ENCODE results near the gene MYNN.

MYNN gene

DNA sequence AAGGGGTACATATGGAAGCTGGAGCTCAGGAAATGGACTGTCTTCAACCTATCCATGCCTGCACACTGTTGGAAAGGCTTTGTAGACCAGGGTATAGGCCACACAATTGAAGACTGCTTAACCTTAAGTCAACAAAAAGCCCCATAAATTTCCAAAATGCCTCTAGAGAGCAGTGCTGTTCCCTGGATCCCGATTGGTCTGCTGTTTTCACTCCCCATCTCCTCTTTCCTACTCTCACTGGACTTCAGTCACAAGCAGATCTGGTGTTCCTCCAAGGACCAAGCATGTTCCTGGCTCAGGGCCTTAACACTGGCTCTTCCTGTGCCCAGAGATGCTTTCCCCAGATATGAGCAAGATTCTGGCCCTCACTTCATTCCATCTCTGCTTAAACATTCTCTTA is 62.3 kb downstream of the MYNN start:
- CTCF ChIA-PET: interaction anchor here (1.1 to 1.8 kb wide), 3 partner anchors 9 to 30 kb away, joined by 3 to 6 read pairs (median 6); no protein-coding TSS in a partner anchor
- TF ChIP-seq CTCF (IDR thresholded peaks at IDR 0.05; ENCODE audit: insufficient read depth, low read length, missing control alignments): no peak
- POLR2A ChIA-PET: interaction anchor here (0.5 kb wide), 1 partner anchor 15 kb away, joined by 3 read pairs; no protein-coding TSS in a partner anchor
- H3K4me3 ChIP-seq (ENCODE audit: low read depth, low read length): no peak overlapping the region
- no peak for DNase-seq (ENCODE audit: low read depth, low spot score)

GRCh38 chr3:169836078-169836941 is 63.1 kb downstream of the MYNN start:
- H3K4me3 ChIP-seq (ENCODE audit: low read depth, low read length): no peak overlapping the region
- no peak for DNase-seq (ENCODE audit: low read depth, low spot score)
- ChIA-PET CTCF (interaction anchor here (1.1 to 1.8 kb wide), 2 partner anchors 13 to 29 kb away, joined by 3 to 6 read pairs; no protein-coding TSS in a partner anchor), POLR2A (no interaction called here)
- TF ChIP-seq CTCF (IDR thresholded peaks at IDR 0.05; ENCODE audit: insufficient read depth, low read length, missing control alignments): no peak

GRCh38 chr3:169836942-169837275 is 63.7 kb downstream of the MYNN start:
- no peak for DNase-seq (ENCODE audit: low read depth, low spot score)
- ChIA-PET CTCF (no interaction called here), POLR2A (no interaction called here)
- no peak for TF ChIP-seq CTCF (IDR thresholded peaks at IDR 0.05; ENCODE audit: insufficient read depth, low read length, missing control alignments)
- no peak overlapping the region for H3K4me3 ChIP-seq (ENCODE audit: low read depth, low read length)

- DNase-seq (ENCODE audit: low read depth, low spot score): no peak
- TF ChIP-seq CTCF (IDR thresholded peaks at IDR 0.05; ENCODE audit: insufficient read depth, low read length, missing control alignments): no peak
- ChIA-PET POLR2A (no interaction called here), CTCF (no interaction called here)
- H3K4me3 ChIP-seq (ENCODE audit: low read depth, low read length): no peak overlapping the region
Observed at GRCh38 chr3:169838511-169839030, 65.4 kb downstream of the MYNN start.
